ENCODE data around the gene EGLN3.
"Not testable (repeated sequence)": the region's sequence is repeated elsewhere in the genome, so short reads cannot be mapped to it uniquely, and the experiment has no call there.

Gene EGLN3

GRCh38 chr14:33934043-33934750 lies 16.7 kb downstream of the EGLN3 start:
- no peak for DNase-seq

- no peak for DNase-seq
These were observed 17.4 kb downstream of the EGLN3 start for GRCh38 chr14:33933386-33933933.

GRCh38 chr14:33932576-33933345 lies 18.1 kb downstream of the EGLN3 start:
- no peak for DNase-seq

GRCh38 chr14:33932033-33932432 lies 18.8 kb downstream of the EGLN3 start:
- DNase-seq, result no peak

GRCh38 chr14:33931461-33931860 lies 19.4 kb downstream of the EGLN3 start:
- no peak for DNase-seq

- DNase-seq, result no peak
These were observed 20.4 kb downstream of the EGLN3 start for GRCh38 chr14:33930439-33930838.

GRCh38 chr14:33929799-33930408 lies 21.0 kb downstream of the EGLN3 start:
- DNase-seq, result no peak

- no peak for DNase-seq
These were observed 22.0 kb downstream of the EGLN3 start for GRCh38 chr14:33928895-33929294.

- DNase-seq, result no peak
These were observed 22.9 kb downstream of the EGLN3 start for GRCh38 chr14:33927944-33928343.

- DNase-seq, result not testable (repeated sequence)
These were observed 23.9 kb downstream of the EGLN3 start for GRCh38 chr14:33926967-33927366.

- no peak for DNase-seq
These were observed 24.9 kb downstream of the EGLN3 start for GRCh38 chr14:33925946-33926345.

- DNase-seq, result no peak
These were observed 25.6 kb downstream of the EGLN3 start for GRCh38 chr14:33925235-33925634.

GRCh38 chr14:33924566-33925100 lies 26.2 kb downstream of the EGLN3 start:
- no peak for DNase-seq

- no peak for DNase-seq
These were observed 28.7 kb downstream of the EGLN3 start for GRCh38 chr14:33922125-33922524.

GRCh38 chr14:33918256-33918655 lies 32.6 kb downstream of the EGLN3 start:
- DNase-seq, result no peak

GRCh38 chr14:33917661-33918060 lies 33.2 kb downstream of the EGLN3 start:
- no peak for DNase-seq

GRCh38 chr14:33916663-33917565 lies 34.0 kb downstream of the EGLN3 start:
- peak in 1 of 2 donors; percentile 2 for DNase-seq

- no peak for DNase-seq
These were observed 35.2 kb downstream of the EGLN3 start for GRCh38 chr14:33915682-33916081.

GRCh38 chr14:33914676-33915516 lies 36.0 kb downstream of the EGLN3 start:
- DNase-seq, result no peak

GRCh38 chr14:33911046-33911445 lies 39.8 kb downstream of the EGLN3 start:
- DNase-seq, result no peak

- no peak for DNase-seq
These were observed 40.4 kb downstream of the EGLN3 start for GRCh38 chr14:33910435-33910834.

Measured in hippocampal formation (tissue), 2 donors.